A549 (cell line): ENCODE measurements around the gene DDX10.

Source experiments
- CBX8 ChIP-seq: fragments of 200-600 bp; sonication (generic); IDR thresholded peaks from 2 replicates; pipeline ENCODE4 v1.6.1; 2016
- KDM5A ChIP-seq: fragments of 200-600 bp; sonication (generic); IDR thresholded peaks from 2 replicates; pipeline ENCODE4 v1.6.1; 2016; ENCODE audit warnings: antibody characterized with exemption, mild to moderate bottlenecking
- POLR2A ChIP-seq: IDR thresholded peaks from 2 replicates; pipeline ENCODE4 v1.6.1; 2012; ENCODE audit warnings: mild to moderate bottlenecking, low read length
- TF ChIP-seq, protein P1 (sequence below): fragments of >200 bp; sonication (Bioruptor Twin); formaldehyde crosslinking; IDR thresholded peaks from 3 replicates; pipeline ENCODE4 v1.5.1; 2016
- TF ChIP-seq, protein P2 (sequence below): fragments of 250-450 bp; sonication (Bioruptor Pico); IDR thresholded peaks from 2 replicates; pipeline ENCODE4 v1.5.0; 2021; ENCODE audit warnings: mild to moderate bottlenecking, moderate library complexity, borderline replicate concordance
- TF ChIP-seq, protein P3 (sequence below): fragments of 450-650 bp; IDR thresholded peaks from 2 replicates; pipeline ENCODE4 v1.6.1; 2014; ENCODE audit warnings: antibody characterized with exemption

DNA sequence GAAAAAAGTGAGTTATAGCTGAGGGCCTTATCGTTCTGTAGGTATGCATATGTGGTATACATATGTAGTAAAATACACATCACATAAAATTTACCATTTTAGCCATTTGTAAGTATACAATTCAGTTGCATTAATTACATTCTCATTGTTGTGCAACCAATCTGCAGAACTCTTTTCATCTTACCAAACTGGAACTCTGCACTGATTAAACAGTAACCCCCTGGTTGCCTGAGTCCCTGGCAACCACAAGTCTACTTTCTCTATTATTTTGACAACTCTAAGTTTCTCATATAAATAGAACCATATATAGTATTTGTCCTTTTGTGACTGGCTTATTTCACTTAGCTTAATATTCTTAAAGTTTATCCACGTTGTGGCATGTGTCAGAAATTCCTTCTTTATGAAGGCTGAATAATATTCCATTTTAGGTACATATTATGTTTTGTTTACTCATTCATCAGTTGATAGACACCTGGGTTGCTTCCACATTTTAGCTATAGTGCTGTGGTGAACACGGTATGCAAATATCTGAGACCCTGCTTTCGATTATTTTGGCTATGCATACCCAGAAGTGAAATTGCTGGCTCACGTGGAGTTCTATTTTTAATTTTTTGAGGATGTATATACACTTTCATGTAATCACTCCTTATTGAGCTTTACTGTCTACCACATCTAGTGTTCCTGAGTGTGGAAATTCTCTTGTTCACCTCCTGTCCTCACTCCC is 1.6 kb upstream of the DDX10 start:
- no peak for TF ChIP-seq CBX8
- TF ChIP-seq, protein P1, sequence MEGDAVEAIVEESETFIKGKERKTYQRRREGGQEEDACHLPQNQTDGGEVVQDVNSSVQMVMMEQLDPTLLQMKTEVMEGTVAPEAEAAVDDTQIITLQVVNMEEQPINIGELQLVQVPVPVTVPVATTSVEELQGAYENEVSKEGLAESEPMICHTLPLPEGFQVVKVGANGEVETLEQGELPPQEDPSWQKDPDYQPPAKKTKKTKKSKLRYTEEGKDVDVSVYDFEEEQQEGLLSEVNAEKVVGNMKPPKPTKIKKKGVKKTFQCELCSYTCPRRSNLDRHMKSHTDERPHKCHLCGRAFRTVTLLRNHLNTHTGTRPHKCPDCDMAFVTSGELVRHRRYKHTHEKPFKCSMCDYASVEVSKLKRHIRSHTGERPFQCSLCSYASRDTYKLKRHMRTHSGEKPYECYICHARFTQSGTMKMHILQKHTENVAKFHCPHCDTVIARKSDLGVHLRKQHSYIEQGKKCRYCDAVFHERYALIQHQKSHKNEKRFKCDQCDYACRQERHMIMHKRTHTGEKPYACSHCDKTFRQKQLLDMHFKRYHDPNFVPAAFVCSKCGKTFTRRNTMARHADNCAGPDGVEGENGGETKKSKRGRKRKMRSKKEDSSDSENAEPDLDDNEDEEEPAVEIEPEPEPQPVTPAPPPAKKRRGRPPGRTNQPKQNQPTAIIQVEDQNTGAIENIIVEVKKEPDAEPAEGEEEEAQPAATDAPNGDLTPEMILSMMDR: no peak
- no peak for TF ChIP-seq POLR2A
- TF ChIP-seq, protein P2, sequence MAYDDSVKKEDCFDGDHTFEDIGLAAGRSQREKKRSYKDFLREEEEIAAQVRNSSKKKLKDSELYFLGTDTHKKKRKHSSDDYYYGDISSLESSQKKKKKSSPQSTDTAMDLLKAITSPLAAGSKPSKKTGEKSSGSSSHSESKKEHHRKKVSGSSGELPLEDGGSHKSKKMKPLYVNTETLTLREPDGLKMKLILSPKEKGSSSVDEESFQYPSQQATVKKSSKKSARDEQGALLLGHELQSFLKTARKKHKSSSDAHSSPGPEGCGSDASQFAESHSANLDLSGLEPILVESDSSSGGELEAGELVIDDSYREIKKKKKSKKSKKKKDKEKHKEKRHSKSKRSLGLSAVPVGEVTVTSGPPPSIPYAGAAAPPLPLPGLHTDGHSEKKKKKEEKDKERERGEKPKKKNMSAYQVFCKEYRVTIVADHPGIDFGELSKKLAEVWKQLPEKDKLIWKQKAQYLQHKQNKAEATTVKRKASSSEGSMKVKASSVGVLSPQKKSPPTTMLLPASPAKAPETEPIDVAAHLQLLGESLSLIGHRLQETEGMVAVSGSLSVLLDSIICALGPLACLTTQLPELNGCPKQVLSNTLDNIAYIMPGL (CRISPR knock-in tag): no peak
- TF ChIP-seq, protein P3, sequence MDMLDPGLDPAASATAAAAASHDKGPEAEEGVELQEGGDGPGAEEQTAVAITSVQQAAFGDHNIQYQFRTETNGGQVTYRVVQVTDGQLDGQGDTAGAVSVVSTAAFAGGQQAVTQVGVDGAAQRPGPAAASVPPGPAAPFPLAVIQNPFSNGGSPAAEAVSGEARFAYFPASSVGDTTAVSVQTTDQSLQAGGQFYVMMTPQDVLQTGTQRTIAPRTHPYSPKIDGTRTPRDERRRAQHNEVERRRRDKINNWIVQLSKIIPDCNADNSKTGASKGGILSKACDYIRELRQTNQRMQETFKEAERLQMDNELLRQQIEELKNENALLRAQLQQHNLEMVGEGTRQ: no peak
- TF ChIP-seq KDM5A: no peak
